GM23338 (cell line): ENCODE measurements around the gene PSMB5. TPM values are rescaled to one million over a fixed set of nuclear protein-coding genes. Genes with fewer than 3 reads are reported as not detected.

Experiments
- ATAC-seq: fragments of 200-7000 bp; cut with Tn5 transposase; 3 replicates; pipeline ENCODE4 v1.9.1; 2020
- DNase-seq: peaks from one replicate; pipeline ENCODE4 v3.0.0-alpha.2; 2015; ENCODE audit warnings: low spot score
- H2AFZ ChIP-seq: fragments of 200-600 bp; sonication (generic); 2 replicates; pipeline ENCODE4 v1.8.0; 2016; ENCODE audit warnings: antibody characterized with exemption, mild to moderate bottlenecking, moderate library complexity
- H3F3A ChIP-seq: fragments of 200-600 bp; sonication (generic); replicated peaks from 2 replicates; pipeline ENCODE4 v1.8.0; 2017; ENCODE audit warnings: antibody characterized with exemption, mixed run types, low read depth
- H3K27ac ChIP-seq: fragments of 200-600 bp; sonication (generic); 2 replicates; pipeline ENCODE4 v1.6.1; 2016; ENCODE audit warnings: low read depth
- H3K27me3 ChIP-seq: fragments of 200-600 bp; sonication (generic); 2 replicates; pipeline ENCODE4 v1.8.0; 2016; ENCODE audit warnings: mild to moderate bottlenecking, mixed run types, moderate library complexity; ENCODE audit not compliant: insufficient read depth
- H3K36me3 ChIP-seq: fragments of 200-600 bp; sonication (generic); 2 replicates; pipeline ENCODE4 v1.8.0; 2016; ENCODE audit warnings: mild to moderate bottlenecking; ENCODE audit not compliant: insufficient read depth
- H3K4me1 ChIP-seq: fragments of 200-600 bp; sonication (generic); 2 replicates; pipeline ENCODE4 v1.8.0; 2016; ENCODE audit warnings: mild to moderate bottlenecking, moderate library complexity; ENCODE audit not compliant: insufficient read depth
- H3K4me2 ChIP-seq: fragments of 200-600 bp; sonication (generic); 2 replicates; pipeline ENCODE4 v1.7.1; 2017; ENCODE audit warnings: mixed run types
- H3K4me3 ChIP-seq: fragments of 200-600 bp; sonication (generic); 2 replicates; pipeline ENCODE4 v1.6.1; 2016; ENCODE audit warnings: mixed run types
- H3K79me2 ChIP-seq: fragments of 200-600 bp; sonication (generic); replicated peaks from 2 replicates; pipeline ENCODE4 v1.8.0; 2017; ENCODE audit warnings: mild to moderate bottlenecking; ENCODE audit not compliant: insufficient read depth
- H3K9me2 ChIP-seq: fragments of 200-600 bp; sonication (generic); 2 replicates; pipeline ENCODE4 v1.8.0; 2017; ENCODE audit not compliant: insufficient read depth
- H4K20me1 ChIP-seq: fragments of 200-600 bp; sonication (generic); replicated peaks from 2 replicates; pipeline ENCODE4 v1.8.0; 2017; ENCODE audit warnings: mild to moderate bottlenecking; ENCODE audit not compliant: insufficient read depth
- H3K27ac Mint-ChIP-seq: 2 replicates; pipeline ENCODE4 v1.8.0; 2020; ENCODE audit warnings: inconsistent platforms, mild to moderate bottlenecking, moderate library complexity, mixed read lengths
- H3K27me3 Mint-ChIP-seq: 3 replicates; pipeline ENCODE4 v1.8.0; 2022; ENCODE audit warnings: low read depth, mild to moderate bottlenecking, moderate library complexity, mixed read lengths, inconsistent platforms; ENCODE audit not compliant: insufficient read depth, poor library complexity
- H3K36me3 Mint-ChIP-seq: 3 replicates; pipeline ENCODE4 v1.8.0; 2021; ENCODE audit warnings: low read depth, mild to moderate bottlenecking, inconsistent platforms, moderate library complexity, mixed read lengths
- H3K4me1 Mint-ChIP-seq: 3 replicates; pipeline ENCODE4 v1.8.0; 2020; ENCODE audit warnings: mild to moderate bottlenecking, inconsistent platforms, mixed read lengths
- H3K4me3 Mint-ChIP-seq: 3 replicates; pipeline ENCODE4 v1.8.0; 2021; ENCODE audit warnings: moderate library complexity, mild to moderate bottlenecking, inconsistent platforms, mixed read lengths
- H3K9me3 Mint-ChIP-seq: 3 replicates; pipeline ENCODE4 v1.8.0; 2020; ENCODE audit warnings: moderate library complexity, mild to moderate bottlenecking, inconsistent platforms, mixed read lengths
- CTCF ChIP-seq, 2 experiments: fragments of 200-600 bp in 1 of 2; sonication (generic) in 1 of 2; conservative IDR thresholded peaks; 2 replicates each; pipeline versions ENCODE4 v1.5.1 to v1.6.1; 2016 to 2017; ENCODE audit warnings: antibody characterized with exemption in 2 of 2, low read depth in 2 of 2, mild to moderate bottlenecking in 2 of 2, moderate library complexity in 1 of 2
- ETS1 ChIP-seq: IDR thresholded peaks from 2 replicates; pipeline ENCODE4 v1.6.1; 2016; ENCODE audit warnings: antibody characterized with exemption
- JUNB ChIP-seq: IDR thresholded peaks from one replicate; pipeline ENCODE4 v1.6.1; 2016; ENCODE audit warnings: antibody characterized with exemption; ENCODE audit not compliant: unreplicated experiment
- NANOG ChIP-seq: IDR thresholded peaks from 2 replicates; pipeline ENCODE4 v1.6.1; 2016; ENCODE audit warnings: antibody characterized with exemption, borderline replicate concordance
- STAT1 ChIP-seq: IDR thresholded peaks from one replicate; pipeline ENCODE4 v1.6.1; 2016; ENCODE audit warnings: antibody characterized with exemption; ENCODE audit not compliant: unreplicated experiment
- ZNF331 ChIP-seq: fragments of 250-450 bp; sonication (Bioruptor Pico); IDR thresholded peaks from 2 replicates; pipeline ENCODE4 v1.5.0; 2020; ENCODE audit warnings: low read depth, mild to moderate bottlenecking, moderate library complexity
- ZNF462 ChIP-seq: fragments of 250-450 bp; sonication (Bioruptor Pico); IDR thresholded peaks from 2 replicates; pipeline ENCODE4 v1.5.0; 2020; ENCODE audit warnings: mild to moderate bottlenecking, moderate library complexity
- polyA plus RNA-seq: library from polyadenylated mRNA; unstranded; fragments of >200 nt; fragmentation: Nextera tagmentation; extraction: Ambion mirVana; gene quantifications from 2 replicates; pipeline ENCODE4 v1.2.1, GENCODE V29; 2016
- total RNA-seq: library from RNA; depleted of rRNA; stranded (reverse); fragments of >200 nt; shearing (Covaris generic); gene quantifications from 2 replicates; pipeline ENCODE4 v1.2.3, GENCODE V29; 2014

PSMB5 gene
- total and polyA plus RNA-seq, 2 experiments from 2014 or later: 265 to 341 TPM

- Histone ChIP-seq H3K4me3 (no peak overlapping the region), H3K36me3 (no peaks in the 10 kb centered on the region; the same call in 1 of the 2 replicates), H3K4me1 (peaks cover 14% of the 10 kb centered on the region; the same call in 1 of the 2 replicates), H3K27ac (no peak overlapping the region), H3F3A (peaks cover 5% of the 10 kb centered on the region), H3K9me2 (no peaks in the 10 kb centered on the region), H2AFZ (no peak overlapping the region), H3K4me2 (no peak overlapping the region), H3K27me3 (peaks cover 4% of the 10 kb centered on the region; the same call in 1 of the 2 replicates), H4K20me1 (no peaks in the 10 kb centered on the region; the same call in 1 of the 2 replicates), H3K79me2 (no peaks in the 10 kb centered on the region)
- ATAC-seq (no peak), DNase-seq (peak; percentile 52)
- Mint-ChIP-seq H3K36me3 (peaks cover 26% of the 10 kb centered on the region), H3K27me3 (peaks cover 12% of the 10 kb centered on the region), H3K27ac (no peak overlapping the region), H3K4me3 (no peak overlapping the region), H3K4me1 (peaks cover 15% of the 10 kb centered on the region), H3K9me3 (no peaks in the 10 kb centered on the region)
- TF ChIP-seq CTCF (conservative IDR thresholded peaks at IDR 0.05; ENCODE audit: low read depth in 2 of 2) (peak; percentile 53 to 80), ETS1 (no peak)
These were observed 19.5 kb upstream of the PSMB5 start for GRCh38 chr14:23054000-23054811.

GRCh38 chr14:23053426-23053825 is 18.7 kb upstream of the PSMB5 start:
- Mint-ChIP-seq H3K27me3 (peaks cover 10% of the 10 kb centered on the region), H3K4me1 (peaks cover 15% of the 10 kb centered on the region), H3K36me3 (peaks cover 23% of the 10 kb centered on the region), H3K4me3 (no peak overlapping the region), H3K27ac (no peak overlapping the region), H3K9me3 (no peaks in the 10 kb centered on the region)
- Histone ChIP-seq H3K27me3 (peaks cover 4% of the 10 kb centered on the region; the same call in 1 of the 2 replicates), H3F3A (peaks cover 3% of the 10 kb centered on the region; the same call in 1 of the 2 replicates), H4K20me1 (no peaks in the 10 kb centered on the region; the same call in 1 of the 2 replicates), H3K4me2 (no peak overlapping the region), H3K27ac (no peak overlapping the region), H2AFZ (no peak overlapping the region), H3K9me2 (no peaks in the 10 kb centered on the region), H3K4me1 (peaks cover 14% of the 10 kb centered on the region; the same call in 1 of the 2 replicates), H3K4me3 (no peak overlapping the region), H3K79me2 (no peaks in the 10 kb centered on the region), H3K36me3 (no peaks in the 10 kb centered on the region)
- no peak for DNase-seq
- no peak for ATAC-seq
- TF ChIP-seq ZNF331 (CRISPR knock-in tag): no peak
- no peak for TF ChIP-seq CTCF (conservative IDR thresholded peaks at IDR 0.05; ENCODE audit: low read depth in 2 of 2)
- no peak for TF ChIP-seq STAT1
- no peak for TF ChIP-seq ZNF462 (CRISPR knock-in tag)
- no peak for TF ChIP-seq NANOG
- TF ChIP-seq JUNB: no peak
